AG04449 (cell line): ENCODE measurements around the gene IP6K1.

Experiments
- CTCF ChIA-PET: fragments of 350-600 bp; formaldehyde crosslinking; extraction: SDS; loops from one replicate; lab custom pipeline; 2021; ENCODE audit warnings: antibody characterized with exemption; lab: Yijun Ruan, JAX
- POLR2A ChIA-PET: fragments of 400-600, 350-600 bp; formaldehyde crosslinking; extraction: SDS; loops from one replicate; lab custom pipeline; 2020; ENCODE audit warnings: antibody characterized with exemption, inconsistent platforms; lab: Yijun Ruan, JAX
- DNase-seq: peaks from one replicate; pipeline ENCODE4 v3.0.0-alpha.2; 2010; ENCODE audit warnings: low read depth, low spot score
- H3K4me3 ChIP-seq: 2 replicates; pipeline ENCODE4 v1.5.1; 2011; ENCODE audit warnings: low read depth, mild to moderate bottlenecking, control low read depth, low read length
- CTCF ChIP-seq: IDR thresholded peaks from one replicate; pipeline ENCODE4 v1.5.1; 2011; ENCODE audit warnings: mild to moderate bottlenecking, moderate library complexity, low read length, control low read depth, inconsistent platforms; ENCODE audit not compliant: insufficient read depth; ENCODE audit errors: missing control alignments

IP6K1 gene

GRCh38 chr3:49803465-49804140 is 17.3 kb upstream of the IP6K1 start:
- no peak for DNase-seq
- peak; percentile 13 for TF ChIP-seq CTCF
- ChIA-PET POLR2A (interaction anchor here (0.6 to 2.1 kb wide), 8 partner anchors 9 to 353 kb away, joined by 3 to 8 read pairs (median 4); partner anchors contain the start of genes IP6K1, MON1A and RBM6), CTCF (interaction anchor here (0.7 to 12.8 kb wide), 29 partner anchors 9 to 388 kb away, joined by 3 to 507 read pairs (median 6); partner anchors contain the start of genes GMPPB, GNAT1, IP6K1 and MON1A)
- peak overlapping the region; percentile 87 for H3K4me3 ChIP-seq

GRCh38 chr3:49802719-49803464 is 16.6 kb upstream of the IP6K1 start, which contains the start of gene INKA1:
Gene INKA1 (plus strand): TSS chr3:49803261. CDS start chr3:49803393, 132 bp downstream.
- peak; percentile 96 for TF ChIP-seq CTCF
- POLR2A ChIA-PET: interaction anchor here (0.6 to 2.1 kb wide), 10 partner anchors 10 to 361 kb away, joined by 3 to 8 read pairs (median 4); partner anchors contain the start of genes IP6K1, MON1A and RBM6
- H3K4me3 ChIP-seq: peak within 1 kb of the TSS; percentile 87
- CTCF ChIA-PET: interaction anchor here (0.7 to 12.8 kb wide), 33 partner anchors 9 to 389 kb away, joined by 3 to 507 read pairs (median 6); partner anchors contain the start of genes GMPPB, GNAT1, IP6K1 and MON1A
- DNase-seq: no peak

- TF ChIP-seq CTCF: no peak
- no peak overlapping the region for H3K4me3 ChIP-seq
- POLR2A ChIA-PET: no interaction called here
- CTCF ChIA-PET: interaction anchor here (0.5 to 12.8 kb wide), 16 partner anchors 9 to 173 kb away, joined by 3 to 507 read pairs (median 6); partner anchors contain the start of genes IP6K1 and UBA7
- no peak for DNase-seq
Measured at GRCh38 chr3:49801160-49801559, 14.8 kb upstream of the IP6K1 start.

GRCh38 chr3:49799761-49800160 is 13.4 kb upstream of the IP6K1 start, which contains the start of gene CDHR4:
Gene CDHR4 (minus strand): TSS chr3:49799873. CDS start chr3:49799812, 61 bp downstream.
- CTCF ChIA-PET: interaction anchor here (0.6 to 12.8 kb wide), 5 partner anchors 7 to 260 kb away, joined by 3 to 507 read pairs (median 39); partner anchors contain the start of gene IP6K1
- no peak within 1 kb of the TSS for H3K4me3 ChIP-seq
- POLR2A ChIA-PET: interaction anchor here (0.6 to 0.9 kb wide), 3 partner anchors 13 to 145 kb away, joined by 3 to 4 read pairs (median 4); partner anchors contain the start of gene IP6K1
- TF ChIP-seq CTCF: no peak
- DNase-seq: peak; percentile 36

GRCh38 chr3:49799105-49799504 is 12.8 kb upstream of the IP6K1 start:
- CTCF ChIA-PET: interaction anchor here (0.9 to 12.8 kb wide), 5 partner anchors 7 to 259 kb away, joined by 3 to 507 read pairs (median 39); partner anchors contain the start of gene IP6K1

More at GRCh38 chr3:49799105-49799504, 12.8 kb upstream of the IP6K1 start:
- TF ChIP-seq CTCF: no peak
- POLR2A ChIA-PET: interaction anchor here (0.6 to 0.9 kb wide), 2 partner anchors 13 to 146 kb away, joined by 3 to 4 read pairs; partner anchors contain the start of gene IP6K1
- no peak for DNase-seq
- no peak overlapping the region for H3K4me3 ChIP-seq
